Heart right ventricle (tissue), 16 donors: ENCODE measurements around the gene CDC42EP5. TPM values are rescaled to one million over a fixed set of nuclear protein-coding genes. Genes with fewer than 3 reads are reported as not detected.
A peak's percentile ranks its signal among the peaks of the same experiment; 100 is the strongest.

ENCODE experiments used
- ATAC-seq, 8 donors: fragments of 200-7000 bp; cut with Tn5 transposase; one replicate each; pipeline ENCODE4 v1.9.1; 2020; ENCODE audit warnings: mild to moderate bottlenecking in 8 of 8, moderate library complexity in 8 of 8, moderate number of reproducible peaks in 1 of 8
- DNase-seq, 2 donors: peaks; one replicate each; pipeline ENCODE4 v3.0.0-alpha.2; 2020
- H3K27ac ChIP-seq, 10 donors: fragments of 200-600 bp; sonication (generic) in 2 of 10; one replicate each; pipeline versions ENCODE4 v1.5.0 to v1.8.0; 2020 to 2022; ENCODE audit warnings: mild to moderate bottlenecking in 3 of 10
- H3K27me3 ChIP-seq, 7 donors: fragments of 200-600 bp; one replicate each; pipeline ENCODE4 v1.8.0; 2021 to 2022; ENCODE audit warnings: mild to moderate bottlenecking in 2 of 7
- H3K36me3 ChIP-seq, 9 donors: fragments of 200-600 bp; sonication (generic) in 1 of 9; one replicate each; pipeline versions ENCODE4 v1.5.0 to v1.8.0; 2020 to 2022; ENCODE audit warnings: mild to moderate bottlenecking in 2 of 9
- H3K4me1 ChIP-seq, 9 donors: fragments of 200-600 bp; sonication (generic) in 1 of 9; one replicate each; pipeline versions ENCODE4 v1.5.0 to v1.8.0; 2020 to 2022; ENCODE audit warnings: mild to moderate bottlenecking in 4 of 9
- H3K4me3 ChIP-seq, 10 donors: fragments of 200-600 bp; sonication (generic) in 2 of 10; one replicate each; pipeline versions ENCODE4 v1.5.0 to v1.8.0; 2020 to 2022; ENCODE audit warnings: mild to moderate bottlenecking in 7 of 10, moderate library complexity in 2 of 10
- H3K9me3 ChIP-seq, 11 donors: fragments of 200-600 bp in 10 of 11; sonication (generic) in 2 of 11; one replicate each; pipeline versions ENCODE4 v1.5.0 to v1.8.0; 2013 to 2022; ENCODE audit warnings: mild to moderate bottlenecking in 2 of 11, control low read depth in 1 of 11, moderate library complexity in 1 of 11
- WGBS, 2 donors: extraction: QIAGEN DNeasy Blood & Tissue Kit; methylation state at CpG; one replicate each; pipeline ENCODE4 v1.1.7; 2013; ENCODE audit warnings: inconsistent platforms in 1 of 2; 5-methylcytosine and 5-hydroxymethylcytosine counted together
- intact Hi-C, 10 donors: fragments of 100-400 bp; cut with DNase I; formaldehyde crosslinking; loops; one replicate each; pipeline versions ENCODE4 v1.11.1 to v1.14.2; 2022
- long read RNA-seq, 3 donors: library from polyadenylated mRNA; unstranded; transcript quantifications; one replicate each; pipeline ENCODE4 v2.0.0, GENCODE V29; 2020 to 2021
- polyA plus RNA-seq, 2 donors: library from polyadenylated mRNA; stranded (reverse); fragments of 200-250 nt; gene quantifications; one replicate each; pipeline ENCODE4 v1.2.3, GENCODE V29; 2013
- total RNA-seq, 10 donors: library from RNA; stranded (reverse); fragmentation: NEBNext Ultra II Directional in 3 of 10; extraction: Animal tissue kit (Norgen Biotek cat#: 25700) in 3 of 10; gene quantifications; one replicate each; pipeline versions ENCODE4 v1.2.1 to v1.2.4, GENCODE V29; 2021 to 2023
- TF ChIP-seq, protein P1 (sequence below), 9 donors: fragments of 200-600 bp; sonication (generic) in 2 of 9; IDR thresholded peaks; one replicate each; pipeline versions ENCODE4 v1.5.0 to v1.8.0; 2021 to 2022; ENCODE audit warnings: antibody characterized with exemption in 9 of 9, mild to moderate bottlenecking in 5 of 9, moderate library complexity in 1 of 9
- donor health status: Arrhythmogenic right ventricular cardiomyopathy.
- donor health status: ischemic (EF 13 %, LVEDD 7.1; RV severe dilation, severe dysfunction).
- donor health status: healthy with polysubstance abuse.
- donor health status: DM: no; HTN: yes; CAD: no.
- donor health status: DM: no; HTN: no; CAD: no.
- donor health status: ischemic (EF 25% LVEDD 6.9; RV normal size, moderate dysfunction).
- donor health status: ischemic (EF 25% LVEDD 5.7; RV mildly dilated, moderate dysfunction).
- donor health status: healthy.
- donor health status: DM: yes; HTN: yes; CAD: no.
- donor health status: Ischemic cardiomyopathy.
- donor health status: ischemic (EF 35%, LVEDD 5.7; RV mildly dilated, moderate dysfunction).
- donor health status: nonischemic (EF 11% LVEDD 7.7; RV severe dilation, severe dysfunction).
- donor health status: DM: yes; HTN: yes; CAD: no.
- donor health status: PGD.
- donor health status: ischemic (EF 29% LVEDD 5.4; RV normal size, mild dysfunction).
- donor health status: nonischemic (EF 23%, LVEDD 6.1; RV moderate dilation, normal function).

CDC42EP5 gene, protein sequence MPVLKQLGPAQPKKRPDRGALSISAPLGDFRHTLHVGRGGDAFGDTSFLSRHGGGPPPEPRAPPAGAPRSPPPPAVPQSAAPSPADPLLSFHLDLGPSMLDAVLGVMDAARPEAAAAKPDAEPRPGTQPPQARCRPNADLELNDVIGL
- total RNA-seq (10 to 100 TPM in 5 of 10 donors, 1 to 10 TPM in 5; 5.3 to 22.8 (median 9.7) TPM), polyA plus RNA-seq (10 to 100 TPM; 11.2 to 21.9 TPM)
- long read RNA-seq, donor 1, partial matches to known transcripts, result 0 of 4 reads
- long read RNA-seq, donor 1, other reads (novel, unspliced or antisense), result 0 of 4 reads
- long read RNA-seq, donor 2, partial matches to known transcripts, result 1 of 3 reads
- long read RNA-seq, donor 2, other reads (novel, unspliced or antisense), result 0 of 3 reads
- long read RNA-seq, donor 3, result 0 reads

DNA sequence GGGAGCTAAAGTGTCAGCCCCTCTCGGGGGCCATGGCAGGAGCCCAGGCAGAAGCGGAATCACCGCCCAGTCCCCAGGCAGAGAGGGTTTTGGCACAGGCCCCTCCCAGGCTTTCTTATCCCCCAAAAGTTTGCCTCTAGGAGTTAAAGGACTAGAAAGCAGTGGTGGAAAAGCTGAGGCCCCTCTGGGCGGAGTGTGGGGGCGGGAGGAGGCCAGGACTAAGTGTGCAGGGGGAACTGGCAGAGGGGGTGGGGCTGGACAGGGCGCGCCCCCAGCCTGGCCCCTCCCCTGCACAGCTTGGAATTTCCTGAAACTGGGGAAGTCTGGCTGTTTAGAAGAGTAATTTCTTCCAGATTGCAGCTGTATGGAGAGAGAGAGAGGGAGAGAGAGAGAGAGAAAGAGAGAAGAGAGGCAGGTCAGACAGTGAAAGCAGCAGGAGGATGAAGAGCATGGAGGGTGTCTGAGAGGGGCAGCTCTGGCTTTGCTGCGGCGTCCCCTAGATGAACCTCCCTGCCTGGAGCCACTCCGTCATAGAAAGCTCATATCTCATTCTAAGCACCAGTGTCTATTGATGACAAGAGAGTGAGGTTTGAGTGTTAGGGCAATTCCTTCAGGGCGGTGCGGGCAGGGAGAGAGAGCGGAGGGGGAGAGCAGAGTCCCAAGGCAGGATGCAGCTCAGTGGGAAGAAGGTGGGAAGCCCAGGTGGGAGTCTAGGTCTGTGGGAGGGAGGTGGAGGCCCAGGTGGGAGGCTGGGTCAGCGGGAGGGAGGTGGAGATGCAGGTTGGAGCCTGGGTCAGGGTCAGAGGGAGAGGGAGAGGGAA is at the start of gene CDC42EP5:
CDC42EP5 (minus strand) TSS at position 226 of the 821 bp plus-strand sequence. CDS start 7,749 bp downstream, outside the sequence.
- H3K4me3 ChIP-seq, result peak within 1 kb of the TSS; percentile 14 to 58 (median 52)
- WGBS, 2 donors, result 8 to 9% methylated on average over 14 of the region's 14 CpGs
- intact Hi-C loops, result no loop called here
- H3K36me3 ChIP-seq, result no peaks in the 10 kb centered on the region
- H3K27me3 ChIP-seq, result peaks cover 0 to 85% (median 20%) of the 10 kb centered on the region in 7 donors
- peak; percentile 76 to 87 for DNase-seq
- peak within 1 kb of the TSS; percentile 49 to 89 (median 81) for H3K27ac ChIP-seq
- TF ChIP-seq, protein P1, sequence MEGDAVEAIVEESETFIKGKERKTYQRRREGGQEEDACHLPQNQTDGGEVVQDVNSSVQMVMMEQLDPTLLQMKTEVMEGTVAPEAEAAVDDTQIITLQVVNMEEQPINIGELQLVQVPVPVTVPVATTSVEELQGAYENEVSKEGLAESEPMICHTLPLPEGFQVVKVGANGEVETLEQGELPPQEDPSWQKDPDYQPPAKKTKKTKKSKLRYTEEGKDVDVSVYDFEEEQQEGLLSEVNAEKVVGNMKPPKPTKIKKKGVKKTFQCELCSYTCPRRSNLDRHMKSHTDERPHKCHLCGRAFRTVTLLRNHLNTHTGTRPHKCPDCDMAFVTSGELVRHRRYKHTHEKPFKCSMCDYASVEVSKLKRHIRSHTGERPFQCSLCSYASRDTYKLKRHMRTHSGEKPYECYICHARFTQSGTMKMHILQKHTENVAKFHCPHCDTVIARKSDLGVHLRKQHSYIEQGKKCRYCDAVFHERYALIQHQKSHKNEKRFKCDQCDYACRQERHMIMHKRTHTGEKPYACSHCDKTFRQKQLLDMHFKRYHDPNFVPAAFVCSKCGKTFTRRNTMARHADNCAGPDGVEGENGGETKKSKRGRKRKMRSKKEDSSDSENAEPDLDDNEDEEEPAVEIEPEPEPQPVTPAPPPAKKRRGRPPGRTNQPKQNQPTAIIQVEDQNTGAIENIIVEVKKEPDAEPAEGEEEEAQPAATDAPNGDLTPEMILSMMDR (IDR thresholded peaks at IDR 0.05), result no peak
- H3K9me3 ChIP-seq, result no peaks in the 10 kb centered on the region
- ATAC-seq, result peak; percentile 90 to 95 (median 94)
- H3K4me1 ChIP-seq, result peaks cover 5 to 44% (median 36%) of the 10 kb centered on the region in 9 donors

DNA sequence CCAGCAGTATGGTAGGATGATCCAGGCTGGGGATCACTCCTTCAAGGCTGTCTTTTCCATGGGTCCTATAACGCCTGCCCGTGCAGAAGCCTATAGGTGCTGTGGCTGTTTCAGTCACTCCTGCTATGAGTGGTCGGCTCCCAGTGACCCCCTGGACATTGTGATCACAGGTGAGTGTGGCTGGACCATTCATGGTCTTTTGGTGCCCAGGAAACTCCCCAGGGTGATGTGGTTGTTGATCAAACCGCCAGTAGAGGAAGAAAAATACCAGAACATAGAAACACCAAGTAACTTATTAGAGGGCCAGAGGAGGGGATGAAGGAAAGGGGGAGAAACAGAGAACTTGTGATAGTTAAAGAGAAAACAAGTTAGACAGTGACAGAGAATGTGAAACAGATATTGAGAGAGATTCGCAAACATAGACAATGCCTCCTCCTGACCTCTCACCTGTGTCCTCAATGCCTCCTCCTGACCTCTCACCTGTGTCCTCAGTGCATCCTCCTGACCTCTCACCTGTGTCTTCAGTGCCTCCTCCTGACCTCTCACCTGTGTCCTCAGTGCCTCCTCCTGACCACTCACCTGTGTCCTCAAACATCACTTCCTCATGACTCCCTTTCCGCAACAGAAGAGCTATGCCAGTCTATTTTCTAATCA is 48.9 kb upstream of the CDC42EP5 start:
- peaks cover 0 to 19% (median 0%) of the 10 kb centered on the region in 9 donors for H3K4me1 ChIP-seq
- DNase-seq (no peak), ATAC-seq (no peak)
- no peaks in the 10 kb centered on the region for H3K36me3 ChIP-seq
- H3K27me3 ChIP-seq, result peaks cover 0 to 46% (median 3%) of the 10 kb centered on the region in 7 donors
- TF ChIP-seq, protein P1 (IDR thresholded peaks at IDR 0.05), result no peak
- H3K27ac ChIP-seq, result no peak overlapping the region
- intact Hi-C loops, result no loop called here
- no peaks in the 10 kb centered on the region for H3K9me3 ChIP-seq
- WGBS, 2 donors, result 80 to 83% methylated on average over 6 of the region's 6 CpGs
- H3K4me3 ChIP-seq, result no peak overlapping the region

DNA sequence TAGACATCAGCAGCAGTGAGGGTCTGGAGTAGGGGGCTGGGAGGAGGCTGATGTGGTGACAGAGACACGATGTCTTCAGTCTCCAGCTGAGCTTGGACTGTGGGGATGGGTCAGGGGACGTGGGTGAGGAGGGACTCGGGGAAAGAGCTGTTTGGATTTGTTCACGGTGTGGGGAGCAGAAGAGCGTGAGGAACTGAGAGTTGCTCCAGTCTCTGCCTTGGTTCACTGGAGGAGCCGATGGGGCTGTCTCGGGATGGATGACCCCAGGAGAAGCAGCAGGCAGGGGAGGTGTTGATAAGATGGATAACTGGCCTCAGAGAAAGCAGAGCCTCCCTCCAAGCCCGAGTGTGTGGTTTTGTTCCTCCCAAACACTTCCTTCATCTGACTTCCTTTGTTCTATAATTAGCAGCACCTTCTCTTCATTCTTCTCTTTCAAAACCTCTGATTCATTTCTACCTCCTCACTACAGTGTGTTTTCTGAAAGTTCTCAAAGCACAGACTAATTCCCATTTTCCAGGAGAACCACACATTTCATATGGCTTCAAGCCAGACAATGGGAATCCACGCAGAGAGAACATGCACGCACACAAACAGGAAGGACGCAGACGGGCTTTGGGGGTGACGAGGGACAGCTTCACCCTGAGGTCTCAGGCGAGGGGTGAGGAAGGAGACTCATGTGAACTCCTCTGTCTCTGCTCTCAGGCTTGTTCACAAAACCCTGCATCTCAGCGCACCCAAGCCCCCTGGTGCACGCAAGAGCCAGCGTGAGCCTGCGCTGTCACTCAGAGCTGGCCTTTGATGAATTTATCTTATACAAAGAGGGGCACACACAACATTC is 48.1 kb upstream of the CDC42EP5 start:
- Histone ChIP-seq H3K4me3 (no peak overlapping the region), H3K9me3 (no peaks in the 10 kb centered on the region), H3K27me3 (peaks cover 0 to 46% (median 3%) of the 10 kb centered on the region in 7 donors), H3K4me1 (peaks cover 0 to 19% (median 0%) of the 10 kb centered on the region in 9 donors), H3K36me3 (no peaks in the 10 kb centered on the region), H3K27ac (no peak overlapping the region)
- ATAC-seq (no peak), DNase-seq (no peak)
- intact Hi-C loops, result no loop called here
- TF ChIP-seq, protein P1 (IDR thresholded peaks at IDR 0.05), result no peak
- 48 to 60% methylated on average over 18 of the region's 18 CpGs for WGBS, 2 donors
